ENCODE results near the gene MKNK2. TPM values are rescaled to one million over a fixed set of nuclear protein-coding genes. Genes with fewer than 3 reads are reported as not detected.

The MKNK2 gene
- total RNA-seq, 1 experiment from 2014 or later = 96.8 TPM

- ATAC-seq = no peak
- Histone ChIP-seq H3F3A (ENCODE audit: low read length, unreplicated experiment) (no peaks in the 10 kb centered on the region), H4K20me1 (ENCODE audit: low read length) (no peaks in the 10 kb centered on the region), H3K36me3 (ENCODE audit: low read depth, low read length) (no peaks in the 10 kb centered on the region), H2AFZ (ENCODE audit: low read length) (no peak overlapping the region), H3K4me2 (ENCODE audit: low read length) (peak overlapping the region; percentile 80; the same call in 1 of the 2 replicates), H3K27me3 (ENCODE audit: low read length) (no peaks in the 10 kb centered on the region), H3K4me3 (ENCODE audit: low read length) (peak overlapping the region; percentile 57; the same call in 1 of the 2 replicates), H3K4me1 (ENCODE audit: insufficient read depth, low read length) (peaks cover 14% of the 10 kb centered on the region), H3K9me3 (ENCODE audit: low read length) (no peaks in the 10 kb centered on the region), H3K9ac (ENCODE audit: low read length) (peak overlapping the region; percentile 55; the same call in 1 of the 2 replicates), H3K79me2 (ENCODE audit: low read length) (no peaks in the 10 kb centered on the region), H3K9me2 (replicated peaks; ENCODE audit: low read length) (no peaks in the 10 kb centered on the region), H3K27ac (ENCODE audit: low read length) (no peak overlapping the region; the same call in 1 of the 2 replicates)
- DNase-seq = no peak
- CTCF ChIA-PET = no interaction called here
- no TSS peak for BruUV-seq (replicated peaks)
- intact Hi-C loops (cut with micrococcal nuclease) = no loop called here
- POLR2A ChIA-PET (ENCODE audit: unreplicated experiment) = no interaction called here
- TF ChIP-seq EZH2phosphoT487 (IDR thresholded peaks at IDR 0.05; ENCODE audit: borderline replicate concordance, low read length) = no peak
- TF ChIP-seq CTCF (conservative IDR thresholded peaks at IDR 0.05; ENCODE audit: low read depth, low read length) = no peak
These were observed 17.8 kb downstream of the MKNK2 start for GRCh38 chr19:2033115-2033824.

GRCh38 chr19:2032296-2032941 is 18.6 kb downstream of the MKNK2 start:
- peak; percentile 89 for DNase-seq
- Histone ChIP-seq H3K27ac (ENCODE audit: low read length) (peak overlapping the region; percentile 82), H3K79me2 (ENCODE audit: low read length) (no peaks in the 10 kb centered on the region), H3K36me3 (ENCODE audit: low read depth, low read length) (no peaks in the 10 kb centered on the region), H3F3A (ENCODE audit: low read length, unreplicated experiment) (no peaks in the 10 kb centered on the region), H3K27me3 (ENCODE audit: low read length) (no peaks in the 10 kb centered on the region), H3K4me2 (ENCODE audit: low read length) (peak overlapping the region; percentile 84), H3K4me3 (ENCODE audit: low read length) (peak overlapping the region; percentile 57), H3K9ac (ENCODE audit: low read length) (peak overlapping the region; percentile 59), H4K20me1 (ENCODE audit: low read length) (no peaks in the 10 kb centered on the region), H3K4me1 (ENCODE audit: insufficient read depth, low read length) (peaks cover 18% of the 10 kb centered on the region), H2AFZ (ENCODE audit: low read length) (peak overlapping the region; percentile 80), H3K9me3 (ENCODE audit: low read length) (no peaks in the 10 kb centered on the region), H3K9me2 (replicated peaks; ENCODE audit: low read length) (no peaks in the 10 kb centered on the region)
- POLR2A ChIA-PET (ENCODE audit: unreplicated experiment) = no interaction called here
- intact Hi-C loops (cut with micrococcal nuclease) = no loop called here
- TF ChIP-seq EZH2phosphoT487 (IDR thresholded peaks at IDR 0.05; ENCODE audit: borderline replicate concordance, low read length) (no peak), EZH2 (IDR thresholded peaks at IDR 0.05; ENCODE audit: low read length, unreplicated experiment) (no peak), CTCF (conservative IDR thresholded peaks at IDR 0.05; ENCODE audit: low read depth, low read length) (no peak)
- peak; percentile 58 for ATAC-seq
- CTCF ChIA-PET = interaction anchor here (0.5 kb wide), 1 partner anchor 53 kb away, joined by 4 read pairs; no protein-coding TSS in a partner anchor
- no TSS peak for BruUV-seq (replicated peaks)

GRCh38 chr19:2027361-2027760 is 23.7 kb downstream of the MKNK2 start:
- H3K4me1 ChIP-seq (ENCODE audit: insufficient read depth, low read length) = peaks cover 13% of the 10 kb centered on the region
- ChIA-PET POLR2A (ENCODE audit: unreplicated experiment) (no interaction called here), CTCF (no interaction called here)
- no peaks in the 10 kb centered on the region for H3K9me3 ChIP-seq (ENCODE audit: low read length)
- no TSS peak for BruUV-seq (replicated peaks)
- DNase-seq (peak; percentile 28), ATAC-seq (no peak)
- H3K9me2 ChIP-seq (replicated peaks; ENCODE audit: low read length) = no peaks in the 10 kb centered on the region
- H3K27ac ChIP-seq (ENCODE audit: low read length) = no peak overlapping the region
- H3K4me3 ChIP-seq (ENCODE audit: low read length) = no peak overlapping the region
- no peaks in the 10 kb centered on the region for H3K36me3 ChIP-seq (ENCODE audit: low read depth, low read length)
- H3F3A ChIP-seq (ENCODE audit: low read length, unreplicated experiment) = no peaks in the 10 kb centered on the region
- H3K9ac ChIP-seq (ENCODE audit: low read length) = no peak overlapping the region
- no peak for TF ChIP-seq EZH2 (IDR thresholded peaks at IDR 0.05; ENCODE audit: low read length, unreplicated experiment)
- no peak for TF ChIP-seq CTCF (conservative IDR thresholded peaks at IDR 0.05; ENCODE audit: low read depth, low read length)
- TF ChIP-seq EZH2phosphoT487 (IDR thresholded peaks at IDR 0.05; ENCODE audit: borderline replicate concordance, low read length) = no peak
- H3K4me2 ChIP-seq (ENCODE audit: low read length) = no peak overlapping the region
- intact Hi-C loops (cut with micrococcal nuclease) = no loop called here
- no peaks in the 10 kb centered on the region for H4K20me1 ChIP-seq (ENCODE audit: low read length)
- no peak overlapping the region for H2AFZ ChIP-seq (ENCODE audit: low read length)
- H3K27me3 ChIP-seq (ENCODE audit: low read length) = no peaks in the 10 kb centered on the region
- H3K79me2 ChIP-seq (ENCODE audit: low read length) = no peaks in the 10 kb centered on the region
